AG10803 (cell line): ENCODE measurements around the gene MTA3.

Experiments used
- DNase-seq: peaks from one replicate; pipeline ENCODE4 v3.0.0; 2010; ENCODE audit warnings: low read depth
- H3K4me3 ChIP-seq: 2 replicates; pipeline ENCODE4 v1.5.1; 2011; ENCODE audit warnings: mild to moderate bottlenecking, low read length, control low read depth
- CTCF ChIP-seq: conservative IDR thresholded peaks from 2 replicates; pipeline ENCODE4 v1.5.1; 2011; ENCODE audit warnings: mild to moderate bottlenecking, low read length, control low read depth, inconsistent platforms

Gene MTA3

GRCh38 chr2:42796427-42797248 is 228.2 kb downstream of the MTA3 start:
- TF ChIP-seq CTCF: no peak

GRCh38 chr2:42797281-42797680 is 228.8 kb downstream of the MTA3 start:
- TF ChIP-seq CTCF: no peak
- H3K4me3 ChIP-seq: no peak overlapping the region
- DNase-seq: no peak

More at GRCh38 chr2:42796427-42797248, 228.2 kb downstream of the MTA3 start:
- no peak overlapping the region for H3K4me3 ChIP-seq
- DNase-seq: no peak

GRCh38 chr2:42799881-42800280 is 231.4 kb downstream of the MTA3 start:
- TF ChIP-seq CTCF: no peak
- no peak for DNase-seq
- H3K4me3 ChIP-seq: no peak overlapping the region

GRCh38 chr2:42800461-42800962 is 232.1 kb downstream of the MTA3 start:
- no peak for TF ChIP-seq CTCF
- no peak overlapping the region for H3K4me3 ChIP-seq
- DNase-seq: no peak

- no peak for TF ChIP-seq CTCF
- peak; percentile 31 for DNase-seq
- no peak overlapping the region for H3K4me3 ChIP-seq
Observed at GRCh38 chr2:42800981-42801380, 232.5 kb downstream of the MTA3 start.

- no peak for TF ChIP-seq CTCF
- H3K4me3 ChIP-seq: no peak overlapping the region
- peak; percentile 52 for DNase-seq
Observed at GRCh38 chr2:42801381-42801780, 232.9 kb downstream of the MTA3 start.

- DNase-seq: no peak
- H3K4me3 ChIP-seq: no peak overlapping the region
- TF ChIP-seq CTCF: no peak
Observed at GRCh38 chr2:42802150-42802549, 233.7 kb downstream of the MTA3 start.
